CD4-positive, alpha-beta memory T cell (primary cell): Measurements from ENCODE around the gene OR1I1. TPM values are rescaled to one million over a fixed set of nuclear protein-coding genes. Genes with fewer than 3 reads are reported as not detected.

Source experiments
- CTCF ChIA-PET: fragments of 350-600 bp; sonication (Branson Sonifier 250); formaldehyde crosslinking; loops from one replicate; lab custom pipeline; 2021; ENCODE audit warnings: inconsistent platforms; ENCODE audit not compliant: partially characterized antibody; lab: Charles Lee
- POLR2A ChIA-PET: fragments of 350-600 bp; sonication (Branson Sonifier 250); formaldehyde crosslinking; loops from one replicate; lab custom pipeline; 2021; ENCODE audit not compliant: partially characterized antibody; lab: Charles Lee
- DNase-seq, 5 donors: peaks; one replicate each; pipeline versions ENCODE4 v3.0.0 to v3.0.0-alpha.2; 2020 to 2022; ENCODE audit warnings: mixed read lengths in 1 of 5
- H3K27ac ChIP-seq: one replicate; pipeline ENCODE4 v1.7.0; 2013; ENCODE audit warnings: low read depth, low read length
- H3K27me3 ChIP-seq: 2 replicates; pipeline ENCODE4 v1.7.0; 2013; ENCODE audit warnings: mild to moderate bottlenecking, low read length, moderate library complexity; ENCODE audit not compliant: insufficient read depth
- H3K36me3 ChIP-seq: 2 replicates; pipeline ENCODE4 v1.7.0; 2013; ENCODE audit warnings: mild to moderate bottlenecking, low read length, moderate library complexity; ENCODE audit not compliant: insufficient read depth
- H3K4me1 ChIP-seq: 2 replicates; pipeline ENCODE4 v1.7.0; 2013; ENCODE audit warnings: mild to moderate bottlenecking, low read length, moderate library complexity; ENCODE audit not compliant: insufficient read depth
- H3K4me3 ChIP-seq, 2 donors: one replicate each; pipeline ENCODE4 v1.7.0; 2013; ENCODE audit warnings: low read length in 2 of 2, mild to moderate bottlenecking in 1 of 2
- H3K9me3 ChIP-seq, 2 donors: one replicate each; pipeline ENCODE4 v1.7.0; 2013; ENCODE audit warnings: low read length in 2 of 2, control low read depth in 1 of 2; ENCODE audit not compliant: control insufficient read depth in 1 of 2
- H3K27ac Mint-ChIP-seq, 7 donors: one replicate each; pipeline ENCODE4 v1.8.0; 2020 to 2021; ENCODE audit warnings: mixed read lengths in 7 of 7, mild to moderate bottlenecking in 6 of 7, inconsistent platforms in 3 of 7, moderate library complexity in 3 of 7
- H3K27me3 Mint-ChIP-seq, 2 donors: one replicate each; pipeline ENCODE4 v1.8.0; 2020 to 2021; ENCODE audit warnings: mixed read lengths in 2 of 2
- H3K36me3 Mint-ChIP-seq, 2 donors: one replicate each; pipeline ENCODE4 v1.8.0; 2020 to 2021; ENCODE audit warnings: mixed read lengths in 2 of 2, inconsistent platforms in 1 of 2, mild to moderate bottlenecking in 1 of 2
- H3K4me1 Mint-ChIP-seq, 4 donors: one replicate each; pipeline ENCODE4 v1.8.0; 2020 to 2021; ENCODE audit warnings: mixed read lengths in 4 of 4, mild to moderate bottlenecking in 1 of 4
- H3K4me3 Mint-ChIP-seq, 8 donors: one replicate each; pipeline ENCODE4 v1.8.0; 2020 to 2021; ENCODE audit warnings: mixed read lengths in 8 of 8, mild to moderate bottlenecking in 7 of 8, moderate library complexity in 6 of 8, inconsistent platforms in 3 of 8
- H3K9me3 Mint-ChIP-seq, 8 donors: one replicate each; pipeline ENCODE4 v1.8.0; 2020 to 2021; ENCODE audit warnings: mixed read lengths in 8 of 8, mild to moderate bottlenecking in 5 of 8, inconsistent platforms in 3 of 8, moderate library complexity in 1 of 8
- intact Hi-C: fragments of 100-400 bp; cut with micrococcal nuclease; formaldehyde crosslinking; loops from one replicate; pipeline ENCODE4 v1.15.1; 2023
- polyA plus RNA-seq, 2 donors: library from polyadenylated mRNA; unstranded; fragments of 300-500 nt; fragmentation: Illumina TruSeq; gene quantifications; one replicate each; pipeline ENCODE4 v1.2.3, GENCODE V29; 2021
- total RNA-seq, 2 experiments: library from RNA; stranded (reverse); gene quantifications; one replicate each; pipeline ENCODE4 v1.2.3, GENCODE V29; 2021

The OR1I1 gene
- total and polyA plus RNA-seq, 4 experiments from 2014 or later, result not detected

GRCh38 chr19:15112385-15112784 is 30.4 kb downstream of the OR1I1 start:
- Histone ChIP-seq H3K27ac (no peak overlapping the region), H3K4me3 (no peak overlapping the region), H3K9me3 (no peaks in the 10 kb centered on the region), H3K4me1 (peaks cover 6% of the 10 kb centered on the region), H3K27me3 (peaks cover 5% of the 10 kb centered on the region), H3K36me3 (peaks cover 6% of the 10 kb centered on the region)
- peaks cover 0 to 6% (median under 1%) of the 10 kb centered on the region in 4 donors for H3K4me1 Mint-ChIP-seq
- intact Hi-C loops, result no loop called here
- H3K36me3 Mint-ChIP-seq, result peaks cover 5 to 13% of the 10 kb centered on the region in 2 donors
- ChIA-PET CTCF (interaction anchor here (1.0 to 1.6 kb wide), 3 partner anchors 11 to 21 kb away, joined by 3 to 5 read pairs (median 5); no protein-coding TSS in a partner anchor), POLR2A (no interaction called here)
- H3K27me3 Mint-ChIP-seq, result peaks cover 0 to 8% of the 10 kb centered on the region in 2 donors
- no peaks in the 10 kb centered on the region for H3K9me3 Mint-ChIP-seq
- H3K4me3 Mint-ChIP-seq, result no peak overlapping the region
- DNase-seq, result no peak
- peak overlapping the region in 3 of 7 donors; percentile 21 to 59 (median 58) for H3K27ac Mint-ChIP-seq

- Mint-ChIP-seq H3K4me3 (no peak overlapping the region), H3K27me3 (peaks cover 0 to under 1% of the 10 kb centered on the region in 2 donors), H3K4me1 (no peaks in the 10 kb centered on the region), H3K36me3 (peaks cover 12 to 22% of the 10 kb centered on the region in 2 donors), H3K9me3 (no peaks in the 10 kb centered on the region), H3K27ac (peak overlapping the region in 1 of 7 donors; percentile 71)
- Histone ChIP-seq H3K4me1 (no peaks in the 10 kb centered on the region), H3K9me3 (no peaks in the 10 kb centered on the region), H3K36me3 (peaks cover 15% of the 10 kb centered on the region), H3K27me3 (no peaks in the 10 kb centered on the region), H3K27ac (no peak overlapping the region), H3K4me3 (no peak overlapping the region)
- DNase-seq, result no peak
- POLR2A ChIA-PET, result no interaction called here
- intact Hi-C loops, result no loop called here
- CTCF ChIA-PET, result interaction anchor here (1.1 to 1.6 kb wide), 3 partner anchors 12 to 38 kb away, joined by 3 to 5 read pairs (median 3); no protein-coding TSS in a partner anchor
Observed at GRCh38 chr19:15113245-15114152, 31.5 kb downstream of the OR1I1 start.

- H3K27me3 ChIP-seq, result no peaks in the 10 kb centered on the region
- no peak overlapping the region for H3K4me3 ChIP-seq
- H3K36me3 ChIP-seq, result peaks cover 15% of the 10 kb centered on the region
- POLR2A ChIA-PET, result no interaction called here
- H3K4me3 Mint-ChIP-seq, result no peak overlapping the region
- intact Hi-C loops, result no loop called here
- H3K9me3 ChIP-seq, result no peaks in the 10 kb centered on the region
- no peaks in the 10 kb centered on the region for H3K4me1 ChIP-seq
- no peaks in the 10 kb centered on the region for H3K9me3 Mint-ChIP-seq
- no peak overlapping the region for H3K27ac ChIP-seq
- H3K36me3 Mint-ChIP-seq, result peaks cover 17 to 29% of the 10 kb centered on the region in 2 donors
- CTCF ChIA-PET, result interaction anchor here (1.1 kb wide), 1 partner anchor 37 kb away, joined by 3 read pairs; no protein-coding TSS in a partner anchor
- DNase-seq, result no peak
- no peak overlapping the region for H3K27ac Mint-ChIP-seq
- H3K4me1 Mint-ChIP-seq, result no peaks in the 10 kb centered on the region
- H3K27me3 Mint-ChIP-seq, result no peaks in the 10 kb centered on the region
Observed at GRCh38 chr19:15114153-15114540, 32.1 kb downstream of the OR1I1 start.

GRCh38 chr19:15115080-15115479 is 33.1 kb downstream of the OR1I1 start:
- Histone ChIP-seq H3K9me3 (no peaks in the 10 kb centered on the region), H3K27ac (no peak overlapping the region), H3K4me3 (no peak overlapping the region), H3K27me3 (no peaks in the 10 kb centered on the region), H3K36me3 (peaks cover 19% of the 10 kb centered on the region), H3K4me1 (no peaks in the 10 kb centered on the region)
- POLR2A ChIA-PET, result no interaction called here
- H3K27ac Mint-ChIP-seq, result peak overlapping the region in 1 of 7 donors; percentile 7
- H3K4me3 Mint-ChIP-seq, result no peak overlapping the region
- no peaks in the 10 kb centered on the region for H3K4me1 Mint-ChIP-seq
- H3K36me3 Mint-ChIP-seq, result peaks cover 23 to 37% of the 10 kb centered on the region in 2 donors
- DNase-seq, result no peak
- intact Hi-C loops, result no loop called here
- no peaks in the 10 kb centered on the region for H3K27me3 Mint-ChIP-seq
- no peaks in the 10 kb centered on the region for H3K9me3 Mint-ChIP-seq
- CTCF ChIA-PET, result no interaction called here

- Mint-ChIP-seq H3K9me3 (no peaks in the 10 kb centered on the region), H3K27ac (no peak overlapping the region), H3K36me3 (peaks cover 30 to 45% of the 10 kb centered on the region in 2 donors), H3K4me3 (no peak overlapping the region), H3K27me3 (no peaks in the 10 kb centered on the region), H3K4me1 (no peaks in the 10 kb centered on the region)
- POLR2A ChIA-PET, result interaction anchor here (1.4 kb wide), 1 partner anchor 10 kb away, joined by 3 read pairs; no protein-coding TSS in a partner anchor
- Histone ChIP-seq H3K9me3 (no peaks in the 10 kb centered on the region), H3K27ac (no peak overlapping the region), H3K36me3 (peaks cover 23% of the 10 kb centered on the region), H3K27me3 (no peaks in the 10 kb centered on the region), H3K4me1 (no peaks in the 10 kb centered on the region), H3K4me3 (no peak overlapping the region)
- intact Hi-C loops, result no loop called here
- no peak for DNase-seq
- CTCF ChIA-PET, result no interaction called here
Observed at GRCh38 chr19:15115762-15116615, 34.0 kb downstream of the OR1I1 start.

GRCh38 chr19:15116856-15117255 is 34.8 kb downstream of the OR1I1 start:
- Histone ChIP-seq H3K9me3 (no peaks in the 10 kb centered on the region), H3K4me1 (no peaks in the 10 kb centered on the region), H3K27me3 (no peaks in the 10 kb centered on the region), H3K36me3 (peaks cover 23% of the 10 kb centered on the region), H3K4me3 (no peak overlapping the region), H3K27ac (no peak overlapping the region)
- Mint-ChIP-seq H3K27ac (no peak overlapping the region), H3K9me3 (no peaks in the 10 kb centered on the region), H3K36me3 (peaks cover 36 to 51% of the 10 kb centered on the region in 2 donors), H3K4me1 (no peaks in the 10 kb centered on the region), H3K27me3 (no peaks in the 10 kb centered on the region), H3K4me3 (no peak overlapping the region)
- ChIA-PET POLR2A (interaction anchor here (1.4 kb wide), 1 partner anchor 9 kb away, joined by 3 read pairs; no protein-coding TSS in a partner anchor), CTCF (no interaction called here)
- no peak for DNase-seq
- intact Hi-C loops, result no loop called here

GRCh38 chr19:15118248-15118647 is 36.2 kb downstream of the OR1I1 start:
- Histone ChIP-seq H3K36me3 (peaks cover 26% of the 10 kb centered on the region), H3K27me3 (no peaks in the 10 kb centered on the region), H3K9me3 (no peaks in the 10 kb centered on the region), H3K4me3 (no peak overlapping the region), H3K4me1 (no peaks in the 10 kb centered on the region), H3K27ac (no peak overlapping the region)
- peaks cover 36 to 53% of the 10 kb centered on the region in 2 donors for H3K36me3 Mint-ChIP-seq
- no peaks in the 10 kb centered on the region for H3K9me3 Mint-ChIP-seq
- CTCF ChIA-PET, result no interaction called here
- intact Hi-C loops, result no loop called here
- H3K4me1 Mint-ChIP-seq, result no peaks in the 10 kb centered on the region
- no peak overlapping the region for H3K4me3 Mint-ChIP-seq
- no peaks in the 10 kb centered on the region for H3K27me3 Mint-ChIP-seq
- peak overlapping the region in 1 of 7 donors; percentile 12 for H3K27ac Mint-ChIP-seq
- POLR2A ChIA-PET, result no interaction called here
- DNase-seq, result no peak
